ENCODE data around the gene ELK4. TPM values are rescaled to one million over a fixed set of nuclear protein-coding genes. Genes with fewer than 3 reads are reported as not detected.

Gene ELK4
- total and polyA plus RNA-seq, 8 donors, result 5.7 to 42.7 (median 23.1) TPM

DNA sequence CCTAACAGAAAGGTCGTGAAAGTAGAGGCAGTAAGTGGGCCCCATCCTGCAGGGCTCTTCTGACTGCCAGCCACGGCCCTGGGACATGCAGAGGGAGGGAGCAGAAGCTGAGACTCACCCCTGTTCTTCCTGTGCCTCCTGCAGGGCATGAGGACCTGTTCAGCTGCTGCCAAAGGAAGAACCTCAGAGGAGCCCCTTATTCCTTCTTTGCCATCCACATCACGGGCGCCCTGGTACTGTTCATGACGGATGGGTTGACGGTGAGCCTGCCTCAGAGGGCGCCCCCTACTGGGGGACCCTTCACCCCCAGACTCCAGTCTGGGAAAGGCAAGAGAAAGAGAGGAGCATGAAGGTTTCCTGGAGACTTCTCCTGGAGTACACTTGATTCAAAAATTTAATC lies 47.1 kb downstream of the ELK4 start:
- intact Hi-C loops (cut with DNase I), result loop anchor here in 1 of 3 donors (10.0 kb wide), 1 partner anchor 50 kb away; no protein-coding TSS in a partner anchor
- H3K27ac ChIP-seq, result peak overlapping the region in 1 of 4 donors; percentile 82
- DNase-seq (peak in 1 of 6 donors; percentile 13), FAIRE-seq (no peak), ATAC-seq (no peak)
- no peak overlapping the region for H3K4me3 ChIP-seq
- TF ChIP-seq, protein P1, sequence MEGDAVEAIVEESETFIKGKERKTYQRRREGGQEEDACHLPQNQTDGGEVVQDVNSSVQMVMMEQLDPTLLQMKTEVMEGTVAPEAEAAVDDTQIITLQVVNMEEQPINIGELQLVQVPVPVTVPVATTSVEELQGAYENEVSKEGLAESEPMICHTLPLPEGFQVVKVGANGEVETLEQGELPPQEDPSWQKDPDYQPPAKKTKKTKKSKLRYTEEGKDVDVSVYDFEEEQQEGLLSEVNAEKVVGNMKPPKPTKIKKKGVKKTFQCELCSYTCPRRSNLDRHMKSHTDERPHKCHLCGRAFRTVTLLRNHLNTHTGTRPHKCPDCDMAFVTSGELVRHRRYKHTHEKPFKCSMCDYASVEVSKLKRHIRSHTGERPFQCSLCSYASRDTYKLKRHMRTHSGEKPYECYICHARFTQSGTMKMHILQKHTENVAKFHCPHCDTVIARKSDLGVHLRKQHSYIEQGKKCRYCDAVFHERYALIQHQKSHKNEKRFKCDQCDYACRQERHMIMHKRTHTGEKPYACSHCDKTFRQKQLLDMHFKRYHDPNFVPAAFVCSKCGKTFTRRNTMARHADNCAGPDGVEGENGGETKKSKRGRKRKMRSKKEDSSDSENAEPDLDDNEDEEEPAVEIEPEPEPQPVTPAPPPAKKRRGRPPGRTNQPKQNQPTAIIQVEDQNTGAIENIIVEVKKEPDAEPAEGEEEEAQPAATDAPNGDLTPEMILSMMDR (IDR thresholded peaks at IDR 0.05), result no peak
- no peaks in the 10 kb centered on the region for H3K36me3 ChIP-seq
- peaks cover 0 to 13% (median 11%) of the 10 kb centered on the region in 3 donors for H3K4me1 ChIP-seq
- H3K9me3 ChIP-seq, result no peaks in the 10 kb centered on the region
- no peaks in the 10 kb centered on the region for H3K27me3 ChIP-seq
- 77 to 79% methylated on average over 7 of the region's 7 CpGs for WGBS, 2 donors

DNA sequence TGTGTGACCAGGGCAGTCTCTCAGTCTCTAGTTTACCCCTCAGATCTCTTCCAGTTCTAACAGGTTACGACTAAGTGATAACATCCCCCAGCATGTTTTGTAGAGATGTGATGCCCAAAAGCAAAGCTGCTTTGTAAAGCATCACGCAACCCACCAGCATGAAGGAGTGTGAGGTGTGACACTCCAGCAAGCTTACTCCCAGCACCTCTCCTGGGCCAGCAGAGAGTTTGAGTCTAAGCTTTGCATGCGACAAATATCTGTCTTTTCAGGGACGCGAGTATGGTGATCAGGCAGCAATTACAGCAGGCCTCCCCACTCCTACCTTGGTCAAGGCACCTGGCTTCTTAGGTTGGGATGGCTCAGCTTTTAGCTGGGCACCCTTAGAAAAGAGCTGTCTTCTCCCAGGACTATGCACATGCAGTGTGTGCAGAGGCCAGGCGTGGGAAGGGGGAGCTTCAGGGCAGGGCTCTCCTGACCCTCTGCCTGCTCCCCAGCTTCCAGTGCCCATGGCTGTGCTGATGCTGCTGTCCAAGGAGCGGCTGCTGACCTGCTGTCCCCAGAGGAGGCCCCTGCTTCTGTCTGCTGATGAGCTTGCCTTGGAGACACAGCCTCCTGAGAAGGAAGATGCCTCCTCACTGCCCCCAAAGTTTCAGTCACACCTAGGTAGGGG lies 48.2 kb downstream of the ELK4 start:
- intact Hi-C loops (cut with DNase I), result loop anchor here in 1 of 3 donors (10.0 kb wide), 1 partner anchor 49 kb away; no protein-coding TSS in a partner anchor

DNA sequence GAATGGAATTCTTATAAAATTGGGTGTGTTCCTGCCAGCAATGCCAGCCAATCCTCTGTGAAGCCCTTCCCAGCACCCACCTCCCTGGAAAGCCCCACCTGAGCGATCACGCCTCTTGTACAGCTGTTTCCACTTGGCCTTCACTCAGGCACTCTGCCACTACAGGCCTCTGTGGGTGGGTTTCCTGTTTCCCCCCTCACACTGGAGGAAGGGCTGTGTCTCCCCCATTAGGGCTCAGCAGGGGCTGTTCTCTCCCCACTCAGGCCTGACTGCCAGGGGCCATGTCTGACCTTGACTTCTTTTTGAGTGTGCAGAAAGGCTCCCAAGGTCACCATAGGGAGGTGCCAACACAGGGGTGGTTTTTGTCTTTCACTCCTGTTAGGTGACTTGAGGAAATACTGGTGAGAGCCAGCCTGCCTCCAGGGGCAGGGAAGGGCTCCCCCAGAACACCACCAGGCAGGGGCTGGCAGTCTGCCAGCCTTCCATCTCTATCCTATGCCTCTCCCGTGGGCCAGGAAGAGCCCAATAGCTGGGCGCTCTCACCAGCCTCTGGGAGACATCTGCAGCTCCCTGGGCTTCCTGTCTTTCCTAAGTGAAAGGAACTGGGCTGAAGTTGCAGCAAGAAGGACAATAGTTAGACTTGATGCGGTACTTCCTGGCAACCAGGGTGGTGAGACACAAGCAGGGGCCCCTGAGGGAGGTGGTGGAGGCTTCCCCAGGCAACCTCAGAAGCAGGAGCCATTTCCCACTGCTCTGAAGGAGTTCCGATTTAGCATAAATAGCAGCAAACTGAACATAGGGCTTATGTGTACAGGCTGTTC lies 49.1 kb downstream of the ELK4 start:
- Histone ChIP-seq H3K27ac (peak overlapping the region in 2 of 4 donors; percentile 48 to 79), H3K4me1 (peaks cover 0 to 13% (median 11%) of the 10 kb centered on the region in 3 donors), H3K27me3 (no peaks in the 10 kb centered on the region), H3K9me3 (no peaks in the 10 kb centered on the region), H3K36me3 (no peaks in the 10 kb centered on the region), H3K4me3 (no peak overlapping the region)
- peak in 2 of 6 donors; percentile 61 to 64 for DNase-seq
- intact Hi-C loops (cut with DNase I), result loop anchor here in 1 of 3 donors (10.0 kb wide), 1 partner anchor 48 kb away; no protein-coding TSS in a partner anchor
- TF ChIP-seq, protein P1 (IDR thresholded peaks at IDR 0.05), result no peak
- WGBS, 2 donors, result 65 to 68% methylated on average over 6 of the region's 6 CpGs
- ATAC-seq, result peak in 3 of 4 donors; percentile 30 to 56 (median 39)
- FAIRE-seq, result no peak

More for the DNA sequence above, 48.2 kb downstream of the ELK4 start:
- TF ChIP-seq, protein P1 (IDR thresholded peaks at IDR 0.05), result no peak
- no peaks in the 10 kb centered on the region for H3K9me3 ChIP-seq
- DNase-seq (peak in 1 of 6 donors; percentile 18), FAIRE-seq (no peak), ATAC-seq (no peak)
- WGBS, 2 donors, result 90 to 95% methylated on average over 7 of the region's 7 CpGs
- no peaks in the 10 kb centered on the region for H3K27me3 ChIP-seq
- peaks cover 0 to 13% (median 11%) of the 10 kb centered on the region in 3 donors for H3K4me1 ChIP-seq
- no peaks in the 10 kb centered on the region for H3K36me3 ChIP-seq
- peak overlapping the region in 1 of 4 donors; percentile 79 for H3K27ac ChIP-seq
- no peak overlapping the region for H3K4me3 ChIP-seq

DNA sequence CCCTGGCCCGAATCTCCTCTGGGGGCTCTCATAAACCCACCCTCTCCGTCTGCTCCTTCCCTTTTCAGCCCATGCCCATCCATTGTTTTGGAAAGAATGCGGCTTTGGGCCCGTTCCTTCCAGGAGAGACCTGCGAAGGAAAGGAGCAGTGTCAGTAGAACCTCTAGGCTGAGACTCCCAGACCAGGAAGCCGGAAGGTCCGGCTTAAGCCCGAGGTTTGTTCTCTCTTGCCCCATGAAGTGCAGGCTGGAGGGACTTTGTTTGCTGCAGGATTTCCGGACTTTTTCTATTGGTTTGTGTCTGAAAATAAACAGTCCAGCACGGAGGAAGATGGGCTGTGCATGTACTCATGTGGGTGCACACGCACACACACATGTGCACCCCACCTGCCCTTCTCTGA lies 49.8 kb downstream of the ELK4 start:
- no peaks in the 10 kb centered on the region for H3K9me3 ChIP-seq
- no peaks in the 10 kb centered on the region for H3K36me3 ChIP-seq
- TF ChIP-seq, protein P1 (IDR thresholded peaks at IDR 0.05), result no peak
- FAIRE-seq, result no peak
- DNase-seq, result peak in 1 of 6 donors; percentile 12
- intact Hi-C loops (cut with DNase I), result loop anchor here in 1 of 3 donors (10.0 kb wide), 1 partner anchor 47 kb away; no protein-coding TSS in a partner anchor
- H3K4me1 ChIP-seq, result peaks cover 0 to 13% (median 11%) of the 10 kb centered on the region in 3 donors
- H3K27ac ChIP-seq, result peak overlapping the region in 2 of 4 donors; percentile 9 to 79
- no peaks in the 10 kb centered on the region for H3K27me3 ChIP-seq
- no peak for ATAC-seq
- no peak overlapping the region for H3K4me3 ChIP-seq
- 77 to 81% methylated on average over 11 of the region's 11 CpGs for WGBS, 2 donors
